Activated naive CD4-positive, alpha-beta T cell treated with anti-CD3 and anti-CD28 coated beads, Interleukin-2, amount 50 U/mL, for 72 hours (primary cell): ENCODE results near the gene WDR1. TPM values are rescaled to one million over a fixed set of nuclear protein-coding genes. Genes with fewer than 3 reads are reported as not detected.

Source experiments
- ATAC-seq, 2 donors: fragments of 150-1000 bp; cut with Tn5 transposase; 2 replicates each; pipeline ENCODE4 v1.10.0; 2021; ENCODE audit warnings: mild to moderate bottlenecking in 2 of 2, moderate library complexity in 2 of 2
- DNase-seq, 2 donors: peaks; one replicate each; pipeline ENCODE4 v3.0.0; 2021 to 2022; ENCODE audit warnings: low spot score in 2 of 2
- H3K27ac Mint-ChIP-seq, 2 donors: one replicate each; pipeline ENCODE4 v1.8.0; 2022; ENCODE audit warnings: mild to moderate bottlenecking in 2 of 2, mixed read lengths in 2 of 2
- H3K36me3 Mint-ChIP-seq, 2 donors: one replicate each; pipeline ENCODE4 v1.8.0; 2022; ENCODE audit warnings: mixed read lengths in 2 of 2
- H3K9me3 Mint-ChIP-seq, 2 donors: one replicate each; pipeline ENCODE4 v1.8.0; 2022; ENCODE audit warnings: mixed read lengths in 2 of 2
- total RNA-seq, 2 donors: library from RNA; stranded (reverse); gene quantifications; one replicate each; pipeline ENCODE4 v1.2.3, GENCODE V29; 2022

The WDR1 gene
- total RNA-seq, 2 donors from 2014 or later, result 382 to 520 TPM

DNA sequence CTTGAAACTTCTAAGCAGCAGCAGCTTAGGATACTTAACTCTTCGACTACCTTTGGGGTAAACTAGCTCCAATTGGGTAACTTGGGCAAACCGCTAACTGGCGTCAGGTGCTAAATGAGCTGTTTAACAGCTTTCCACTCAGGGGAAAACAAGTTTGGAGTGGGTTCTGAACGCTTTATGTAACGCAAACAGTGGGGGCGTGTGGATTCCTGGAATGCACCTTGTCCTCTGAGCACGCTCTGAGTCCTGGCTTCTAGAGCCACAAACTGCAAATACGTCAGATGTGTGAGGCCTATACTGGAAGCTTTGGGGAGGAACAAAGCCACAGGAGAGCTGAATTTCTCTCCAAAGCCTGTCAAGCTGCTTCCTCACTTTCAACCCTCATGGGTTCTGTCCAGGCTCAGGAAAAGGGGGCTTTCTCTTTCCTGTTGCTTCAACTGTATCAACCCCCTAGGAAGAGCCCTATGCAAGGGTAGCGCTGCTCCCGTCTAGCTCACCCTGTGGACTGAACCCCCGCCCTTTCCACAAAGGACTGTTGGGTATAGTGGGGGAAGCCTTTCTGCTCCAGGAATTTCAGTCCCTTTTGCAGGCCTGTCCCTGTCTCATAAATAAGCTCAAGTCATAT is 4.5 kb upstream of the WDR1 start:
- no peak for ATAC-seq
- Mint-ChIP-seq H3K27ac (peak overlapping the region; percentile 29 to 33), H3K9me3 (no peaks in the 10 kb centered on the region), H3K36me3 (peaks cover 8 to 9% of the 10 kb centered on the region in 2 donors)
- DNase-seq, result no peak

DNA sequence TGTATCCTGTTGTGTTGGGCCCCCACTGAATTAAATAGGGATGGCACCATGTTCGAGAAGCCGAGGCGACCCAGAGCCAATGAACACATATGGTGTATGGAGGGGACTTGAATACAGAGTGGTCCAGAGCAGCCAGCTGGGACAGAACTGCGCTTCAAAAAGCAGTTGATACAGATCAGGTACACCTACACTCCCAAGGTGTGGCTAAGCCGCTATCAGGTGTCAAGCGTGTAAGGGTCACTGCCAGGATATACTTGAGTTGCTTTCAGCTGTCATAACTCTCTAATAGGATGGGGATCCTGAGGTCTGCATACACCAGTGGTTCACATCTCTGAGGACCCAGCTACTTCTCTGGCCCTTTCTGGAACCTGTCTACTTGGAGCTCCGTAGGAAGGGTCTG is 3.2 kb upstream of the WDR1 start:
- Mint-ChIP-seq H3K36me3 (peaks cover 21 to 22% of the 10 kb centered on the region in 2 donors), H3K27ac (no peak overlapping the region), H3K9me3 (no peaks in the 10 kb centered on the region)
- ATAC-seq, result no peak
- DNase-seq, result no peak

DNA sequence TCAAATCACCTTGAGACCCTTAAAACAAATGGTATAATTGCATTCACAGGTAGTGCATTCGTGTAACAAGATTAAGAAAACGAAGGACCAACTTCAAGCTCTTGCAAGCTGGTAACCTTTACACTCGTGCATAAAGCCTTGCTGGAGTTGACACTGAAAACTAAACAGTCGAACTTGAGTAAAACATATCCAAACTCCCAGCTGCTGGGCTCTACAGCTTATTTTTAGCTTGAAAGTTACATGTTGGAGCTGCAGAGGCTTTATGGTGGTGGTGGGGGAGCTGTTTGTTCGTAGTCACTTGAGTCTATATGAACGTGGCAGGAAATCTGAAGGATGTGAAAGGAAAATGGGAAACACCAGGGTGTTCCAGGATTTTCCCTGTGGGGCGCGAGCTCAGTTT is 2.7 kb upstream of the WDR1 start:
- ATAC-seq, result no peak
- Mint-ChIP-seq H3K36me3 (peaks cover 25 to 26% of the 10 kb centered on the region in 2 donors), H3K9me3 (no peaks in the 10 kb centered on the region), H3K27ac (peak overlapping the region in 1 of 2 donors; percentile 100)
- no peak for DNase-seq

DNA sequence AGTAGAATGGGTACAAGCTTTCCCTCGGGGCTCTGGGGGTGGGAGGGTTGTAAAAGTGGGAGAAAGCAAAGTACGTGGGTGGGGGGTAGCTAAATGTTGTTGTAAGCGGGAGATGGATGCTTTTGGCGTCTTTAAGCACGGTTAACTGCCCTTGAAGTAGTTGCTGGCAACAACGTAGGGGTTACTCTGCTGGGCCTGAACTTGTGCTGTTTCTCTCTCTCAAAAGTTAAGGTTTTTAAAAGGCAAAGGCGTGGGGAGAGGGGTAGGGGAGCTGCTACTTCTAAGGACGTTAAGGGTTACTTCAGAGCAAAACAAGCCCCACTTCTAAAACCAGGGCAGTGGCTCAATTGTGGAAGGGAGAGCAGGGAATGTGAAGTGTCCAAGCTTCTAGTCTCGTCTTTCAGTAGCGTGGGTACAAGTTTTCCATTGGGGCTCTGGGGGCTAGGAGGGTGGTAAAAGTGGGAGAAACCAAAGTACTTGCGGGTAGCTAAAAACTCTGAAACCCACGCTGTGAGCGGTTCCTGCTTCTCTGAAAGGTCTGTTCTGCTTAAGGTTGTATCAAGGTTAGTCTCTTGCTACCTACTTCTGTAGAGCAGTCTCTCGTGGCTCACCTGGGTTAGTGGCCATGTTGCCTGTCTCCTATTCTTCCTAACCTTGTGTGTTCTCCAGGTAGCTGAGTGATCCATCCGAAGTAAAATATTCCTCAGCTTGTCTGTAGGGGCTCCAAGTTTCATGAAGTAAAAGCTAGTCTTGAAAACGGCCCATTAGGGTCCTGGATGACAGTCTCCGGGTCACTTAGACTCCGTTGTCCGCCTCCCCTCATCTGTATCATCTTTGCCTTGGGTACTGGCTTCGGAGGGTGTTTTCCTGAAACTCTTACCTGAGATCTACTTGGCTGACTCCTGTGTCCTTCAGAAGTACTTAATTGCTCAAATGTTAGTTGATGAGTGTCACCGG is 1.7 kb upstream of the WDR1 start:
- DNase-seq, result no peak
- Mint-ChIP-seq H3K9me3 (no peaks in the 10 kb centered on the region), H3K27ac (peak overlapping the region; percentile 99 to 100), H3K36me3 (peaks cover 34 to 35% of the 10 kb centered on the region in 2 donors)
- ATAC-seq, result no peak

DNA sequence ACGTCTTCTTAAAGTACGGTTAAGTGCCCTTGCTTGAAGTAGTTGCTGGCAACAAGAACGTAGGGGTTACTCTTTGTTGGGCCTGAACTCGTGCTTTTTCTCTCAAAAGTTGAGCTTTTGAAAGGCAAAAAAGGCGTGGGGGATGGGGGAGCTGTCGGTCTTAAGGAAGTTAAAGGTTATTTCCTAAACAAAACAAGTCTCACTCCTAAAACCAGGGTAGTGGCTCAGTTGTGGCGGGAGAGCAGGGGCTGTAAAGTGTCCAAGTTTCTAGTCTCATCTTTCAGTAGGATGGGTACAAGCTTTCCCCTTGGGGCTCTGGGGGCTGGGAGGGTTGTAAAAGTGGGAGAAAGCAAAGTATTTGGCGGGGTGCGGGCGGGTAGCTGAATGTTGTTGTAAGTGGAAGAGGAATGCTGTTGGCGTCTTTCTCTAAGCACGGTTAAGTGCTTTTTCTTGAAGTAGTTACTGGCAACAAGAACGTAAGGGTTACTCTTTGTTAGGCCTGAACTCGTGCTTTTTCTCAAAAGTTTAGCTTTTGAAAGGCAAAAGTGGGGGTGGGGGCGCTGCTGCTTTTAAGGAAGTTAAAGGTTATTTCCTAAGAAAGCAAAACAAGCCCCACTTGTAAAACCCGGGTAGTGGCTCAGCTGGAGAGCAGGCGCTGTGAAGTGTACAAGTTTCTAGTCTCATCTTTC is 904 bp upstream of the WDR1 start:
- Mint-ChIP-seq H3K36me3 (peaks cover 43 to 44% of the 10 kb centered on the region in 2 donors), H3K9me3 (no peaks in the 10 kb centered on the region), H3K27ac (peak overlapping the region; percentile 99 to 100)
- ATAC-seq (no peak), DNase-seq (no peak)

DNA sequence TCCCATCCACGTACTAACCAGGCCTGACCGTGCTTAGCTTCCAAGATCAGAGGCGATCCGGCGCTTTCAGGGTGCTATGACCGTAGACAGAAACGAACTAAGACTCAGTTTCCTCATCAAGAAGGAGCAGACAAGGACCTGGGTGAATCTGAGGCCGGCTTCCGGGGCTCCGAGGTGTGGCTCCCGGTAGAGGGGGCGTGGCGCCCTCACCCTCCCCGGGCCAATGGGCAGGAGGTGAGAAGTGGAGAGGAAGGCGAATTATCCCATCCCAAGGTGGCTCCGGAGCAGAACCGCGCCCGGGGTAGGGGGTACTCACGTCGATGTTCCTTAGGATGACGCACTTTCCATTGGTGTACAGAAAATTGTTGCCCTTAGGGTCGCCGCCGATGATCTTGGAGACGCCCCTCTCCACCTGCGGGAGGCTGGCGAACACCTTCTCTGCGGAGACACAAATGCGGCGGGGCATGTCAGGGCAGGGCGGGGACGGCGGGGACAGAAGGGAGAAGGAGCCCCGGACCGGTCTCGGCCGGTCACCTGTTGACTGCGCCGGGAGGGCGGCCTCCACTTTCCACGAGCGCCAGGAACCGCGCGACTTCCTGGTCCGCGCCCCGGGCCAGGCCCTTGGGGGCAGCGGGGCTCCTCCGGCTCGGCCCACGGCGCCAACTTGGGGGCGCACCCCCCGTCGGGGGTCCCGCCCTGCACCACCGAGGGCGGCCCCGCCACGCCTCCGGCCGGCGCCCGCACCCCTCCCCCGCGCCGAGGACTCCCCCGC is 616 bp downstream of the WDR1 start:
- no peaks in the 10 kb centered on the region for H3K9me3 Mint-ChIP-seq
- peak; percentile 58 to 63 for ATAC-seq
- peaks cover 55 to 57% of the 10 kb centered on the region in 2 donors for H3K36me3 Mint-ChIP-seq

DNA sequence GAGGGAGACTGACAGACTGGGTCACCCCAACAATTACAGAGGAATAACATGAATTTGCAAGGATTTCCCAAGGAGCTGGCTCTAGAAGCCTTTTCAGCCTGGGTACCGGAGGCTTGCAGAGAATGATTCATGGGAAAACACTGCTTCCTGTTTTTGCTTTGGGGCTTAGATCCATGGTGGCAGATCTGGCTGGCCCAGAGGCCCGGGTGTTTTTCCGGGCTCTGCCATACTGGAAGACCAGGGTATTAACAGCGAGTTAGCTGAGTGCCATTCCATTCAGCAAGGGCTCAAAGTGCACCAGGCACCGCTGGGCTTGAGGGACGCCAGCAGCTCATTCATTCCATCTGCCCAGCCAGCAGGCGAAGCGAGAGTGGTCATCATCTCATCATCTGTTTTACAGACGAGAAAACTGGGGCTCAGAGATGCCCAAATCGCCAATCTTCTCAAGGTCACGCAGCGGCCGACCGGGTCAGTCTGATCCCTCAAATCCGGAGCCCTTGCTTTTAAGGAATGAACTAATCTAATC is 1.3 kb downstream of the WDR1 start:
- no peak for ATAC-seq
- H3K27ac Mint-ChIP-seq, result peak overlapping the region; percentile 94 to 100

More for the DNA sequence above, 616 bp downstream of the WDR1 start:
- peak; percentile 77 to 82 for DNase-seq
- H3K27ac Mint-ChIP-seq, result peak overlapping the region; percentile 94 to 100

DNA sequence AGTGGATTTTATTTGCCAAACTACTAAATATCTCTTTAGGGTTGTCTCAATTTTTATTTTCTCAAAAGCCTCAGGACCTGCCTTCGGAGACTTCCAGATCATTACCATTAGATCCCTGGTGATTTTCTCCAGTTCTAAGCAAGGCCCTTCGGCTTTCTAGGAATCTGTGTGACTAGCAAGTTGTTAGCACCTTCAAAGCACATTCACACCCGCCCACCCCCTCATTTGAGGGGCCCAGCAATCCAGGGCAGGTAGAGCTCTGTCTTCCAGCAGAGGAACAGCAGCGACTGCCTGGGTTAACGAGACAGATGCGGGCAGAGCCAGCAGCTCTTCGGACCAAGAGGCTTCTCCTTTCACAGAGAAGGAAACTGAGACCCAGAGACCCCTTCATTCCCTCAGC is 2.0 kb downstream of the WDR1 start:
- Mint-ChIP-seq H3K27ac (peak overlapping the region; percentile 81 to 100), H3K9me3 (no peaks in the 10 kb centered on the region), H3K36me3 (peaks cover 60 to 62% of the 10 kb centered on the region in 2 donors)
- no peak for ATAC-seq
- DNase-seq, result no peak

More for the DNA sequence above, 1.3 kb downstream of the WDR1 start:
- no peak for DNase-seq
- Mint-ChIP-seq H3K36me3 (peaks cover 58 to 59% of the 10 kb centered on the region in 2 donors), H3K9me3 (no peaks in the 10 kb centered on the region)

DNA sequence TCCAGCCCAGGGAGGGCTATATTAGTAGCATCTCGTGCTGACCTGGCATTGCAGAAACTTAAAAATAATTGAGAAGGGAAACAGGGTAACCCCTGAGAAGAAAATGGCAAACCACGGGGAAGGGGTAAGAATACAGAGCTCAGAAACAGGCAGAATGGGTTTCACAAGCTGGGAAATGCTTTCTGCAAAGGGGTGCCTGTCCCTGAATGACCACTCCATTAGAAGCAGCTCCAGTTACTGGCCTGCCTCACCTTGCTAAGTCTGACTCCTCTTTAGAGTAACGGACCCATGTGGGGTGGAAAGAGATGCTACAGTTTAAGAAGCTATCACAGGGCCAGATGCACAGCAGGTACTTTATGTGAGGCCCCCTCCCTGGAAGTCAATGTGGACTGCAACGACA is 2.5 kb downstream of the WDR1 start:
- ATAC-seq, result no peak
- no peaks in the 10 kb centered on the region for H3K9me3 Mint-ChIP-seq
- H3K36me3 Mint-ChIP-seq, result peaks cover 62 to 65% of the 10 kb centered on the region in 2 donors
- no peak for DNase-seq
- H3K27ac Mint-ChIP-seq, result peak overlapping the region; percentile 92 to 100

DNA sequence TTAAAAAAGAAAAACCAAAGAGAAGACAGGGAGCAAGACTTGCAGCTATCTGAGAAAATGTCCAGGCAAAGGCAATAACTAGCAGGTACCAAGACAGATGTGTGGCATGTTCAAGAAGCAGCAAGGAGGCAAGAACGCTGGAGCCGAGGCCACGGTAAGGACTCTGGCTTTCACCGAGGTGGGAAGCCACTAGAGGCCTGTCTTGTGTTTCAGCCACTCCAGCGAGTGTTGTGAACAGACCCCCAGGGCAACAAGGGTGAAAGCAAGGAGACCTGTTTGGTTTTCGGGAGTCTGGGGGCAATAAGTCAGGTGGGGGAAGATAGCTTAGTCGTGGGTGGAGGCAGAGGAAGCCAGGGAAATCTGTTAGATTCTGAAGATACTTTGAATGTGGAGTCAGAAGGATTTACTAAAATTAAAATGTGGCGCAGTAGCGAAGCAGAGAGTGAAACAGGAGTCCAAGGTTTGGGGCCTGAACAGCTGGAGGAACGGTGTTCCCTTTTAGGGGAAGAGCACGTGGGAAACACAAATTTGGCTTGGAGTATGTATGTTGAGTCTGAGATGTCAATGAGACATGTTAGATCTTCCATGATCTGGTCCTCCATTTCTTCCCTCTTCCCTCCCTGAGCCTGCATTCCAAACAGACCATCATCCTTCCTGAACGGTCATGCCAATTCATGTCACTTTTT is 3.1 kb downstream of the WDR1 start:
- no peak for DNase-seq
- no peak for ATAC-seq
- no peaks in the 10 kb centered on the region for H3K9me3 Mint-ChIP-seq
- H3K27ac Mint-ChIP-seq, result peak overlapping the region; percentile 83 to 92
- peaks cover 62 to 71% of the 10 kb centered on the region in 2 donors for H3K36me3 Mint-ChIP-seq

DNA sequence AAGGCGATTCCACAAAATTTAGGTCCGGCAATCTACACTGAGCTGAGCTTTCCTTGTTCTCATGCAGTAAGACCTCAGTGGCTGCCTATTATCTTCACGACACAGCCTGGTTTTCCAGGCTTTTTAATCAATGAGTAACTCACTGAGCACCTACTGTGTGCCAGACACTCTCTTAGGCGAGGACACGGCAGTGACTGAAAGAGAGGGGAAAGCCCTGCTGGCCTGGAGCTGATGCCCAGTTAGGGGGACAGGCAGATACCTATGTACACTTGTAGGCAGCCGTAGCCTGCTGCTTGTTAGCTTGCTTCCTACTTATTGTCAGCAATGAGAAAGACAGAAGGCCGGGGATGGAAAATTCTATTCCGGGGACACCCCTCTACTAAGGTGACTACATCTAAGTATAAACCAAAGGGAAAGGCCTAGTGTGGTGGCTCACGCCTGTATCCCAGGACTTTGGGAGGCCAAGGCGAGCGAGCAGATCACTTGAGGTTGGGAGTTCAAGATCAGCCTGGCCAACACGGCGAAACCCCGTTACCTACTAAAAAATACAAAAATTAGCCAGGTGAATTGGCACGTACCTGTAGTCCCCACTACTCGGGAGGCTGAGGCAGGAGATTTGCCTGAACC is 3.8 kb downstream of the WDR1 start:
- DNase-seq (no peak), ATAC-seq (no peak)
- H3K36me3 Mint-ChIP-seq, result peaks cover 62 to 76% of the 10 kb centered on the region in 2 donors
- H3K9me3 Mint-ChIP-seq, result no peaks in the 10 kb centered on the region
- H3K27ac Mint-ChIP-seq, result peak overlapping the region; percentile 83 to 92

DNA sequence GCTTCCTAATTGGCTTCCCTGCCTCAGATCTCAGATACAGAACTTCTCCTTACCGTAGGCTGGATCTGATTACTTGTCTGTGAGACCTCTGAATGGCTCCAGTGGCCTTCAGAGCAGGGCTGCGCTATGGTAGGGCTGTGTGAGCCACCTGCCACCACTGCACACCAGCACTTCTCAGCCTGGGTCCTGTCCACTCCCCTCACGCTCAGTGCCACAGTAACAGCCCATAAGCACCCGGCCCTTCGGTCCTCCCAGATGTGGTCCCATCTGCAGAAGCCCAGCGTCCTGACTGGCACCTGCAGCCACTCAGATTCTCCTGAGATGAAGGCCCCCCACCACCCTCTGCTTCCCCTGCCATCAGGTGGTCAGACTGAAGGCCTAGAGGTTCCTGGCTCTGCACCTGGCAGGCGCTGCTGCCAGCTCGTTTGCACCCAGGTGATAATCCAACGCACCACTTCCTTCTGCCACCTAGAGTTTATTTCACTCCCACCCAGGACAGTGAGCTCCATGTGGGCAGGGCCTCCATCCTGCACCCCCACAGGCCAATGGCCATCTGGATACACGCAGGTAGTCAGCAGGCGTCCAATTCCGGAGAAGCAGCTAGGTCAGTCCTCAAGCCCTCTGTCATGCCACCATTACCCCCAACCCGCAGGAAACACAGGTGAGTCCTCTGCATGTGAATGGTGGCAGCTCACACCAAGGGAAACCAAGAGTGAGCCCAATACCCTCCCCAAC is 5.4 kb downstream of the WDR1 start:
- ATAC-seq, result no peak
- Mint-ChIP-seq H3K36me3 (peaks cover 56 to 72% of the 10 kb centered on the region in 2 donors), H3K27ac (peak overlapping the region; percentile 68 to 93), H3K9me3 (no peaks in the 10 kb centered on the region)
- DNase-seq, result no peak

DNA sequence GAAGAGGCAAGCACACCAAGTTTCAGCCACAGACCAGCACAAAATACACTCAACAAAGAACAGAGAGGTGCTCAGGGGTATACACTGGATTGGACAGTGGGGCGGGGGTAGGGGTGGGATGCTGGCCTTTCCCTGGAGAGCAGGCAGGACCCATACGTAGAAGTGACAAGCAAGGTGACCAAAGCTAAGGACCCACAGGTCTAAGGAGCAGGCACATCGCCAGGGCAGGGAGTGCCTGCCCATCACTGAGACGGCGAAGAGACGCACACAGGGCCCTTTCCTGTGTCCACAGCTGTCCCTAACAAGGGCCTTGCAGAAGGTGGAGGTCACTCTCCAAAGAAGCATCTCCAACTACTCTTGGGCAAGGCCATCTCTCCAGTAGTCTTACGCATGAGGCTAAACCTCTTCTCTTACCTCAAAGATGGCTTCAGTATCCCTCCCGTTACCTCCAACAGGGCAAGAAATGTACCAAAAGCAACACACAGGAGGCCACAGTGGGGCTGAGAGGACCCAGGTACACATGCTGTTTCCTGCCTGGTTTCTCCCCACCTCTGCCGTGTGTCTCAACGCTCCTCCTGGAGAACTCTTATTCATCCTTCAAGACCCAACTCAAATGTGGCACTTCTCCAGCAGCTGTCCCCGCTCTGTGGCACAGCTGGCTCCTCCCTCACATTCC is 6.5 kb downstream of the WDR1 start:
- no peak for DNase-seq

More for the DNA sequence above, 6.5 kb downstream of the WDR1 start:
- Mint-ChIP-seq H3K36me3 (peaks cover 56 to 72% of the 10 kb centered on the region in 2 donors), H3K9me3 (no peaks in the 10 kb centered on the region), H3K27ac (peak overlapping the region; percentile 81 to 93)
- ATAC-seq, result no peak
